ENCODE measurements around the gene INCA1. TPM values are rescaled to one million over a fixed set of nuclear protein-coding genes. Genes with fewer than 3 reads are reported as not detected.
A peak's percentile ranks its signal among the peaks of the same experiment; 100 is the strongest.

The INCA1 gene
- polyA plus RNA-seq, 3 donors = 0.38 to 0.52 (median 0.44) TPM

GRCh38 chr17:4948166-4948930, 49.0 kb downstream of the INCA1 start, which contains the start of gene PFN1:
Gene PFN1, minus strand, starts transcription at chr17:4948530. Its CDS starts 136 bp downstream, at chr17:4948394.
- Histone ChIP-seq H3K4me2 (replicated peaks; ENCODE audit: extremely low read depth, low read length, poor library complexity, severe bottlenecking) (peak within 1 kb of the TSS; percentile 98), H3K27me3 (ENCODE audit: control insufficient read depth in 2 of 2, insufficient read depth in 2 of 2, low read length in 2 of 2) (no peaks in the 10 kb centered on the region), H4K20me1 (ENCODE audit: insufficient read depth, low read length) (peaks cover 51% of the 10 kb centered on the region), H3K36me3 (replicated peaks in 1 of 2; ENCODE audit: control insufficient read depth in 1 of 2, insufficient read depth in 2 of 2, low read length in 2 of 2) (peaks cover 21 to 27% of the 10 kb centered on the region in 2 donors), H3K4me3 (replicated peaks in 1 of 3; ENCODE audit: low read depth in 2 of 3, low read length in 3 of 3) (peak within 1 kb of the TSS; percentile 92 to 95 (median 94)), H3K9ac (ENCODE audit: insufficient read depth, low read length, poor library complexity, severe bottlenecking) (peak within 1 kb of the TSS; percentile 80), H3K79me2 (ENCODE audit: insufficient read depth, low read length) (peaks cover 59% of the 10 kb centered on the region), H3K9me3 (replicated peaks in 1 of 2; ENCODE audit: control insufficient read depth in 1 of 2, insufficient read depth in 1 of 2, low read length in 2 of 2) (no peaks in the 10 kb centered on the region), H3K27ac (ENCODE audit: low read depth in 1 of 2, low read length in 2 of 2) (peak within 1 kb of the TSS; percentile 94), H3K4me1 (ENCODE audit: control insufficient read depth in 1 of 2, insufficient read depth in 2 of 2, low read length in 2 of 2) (peaks cover 50 to 67% of the 10 kb centered on the region in 2 donors), H2AFZ (ENCODE audit: insufficient read depth, low read depth, low read length, poor library complexity, severe bottlenecking) (peak within 1 kb of the TSS; percentile 58)
- intact Hi-C loops (cut with micrococcal nuclease) = loop anchor here (2.0 to 5.0 kb wide), 3 partner anchors 18 to 181 kb away; partner anchors contain the start of genes CHRNE (in 1 of the 2) and SPAG7 (in 1 of the 2)
- DNase-seq = peak; percentile 89 to 95 (median 93)
- H3K9me3 Mint-ChIP-seq = no peaks in the 10 kb centered on the region
- H3K4me3 Mint-ChIP-seq = peak within 1 kb of the TSS; percentile 97 to 99
- peaks cover 51% of the 10 kb centered on the region for H3K4me1 Mint-ChIP-seq
- TF ChIP-seq CTCF (IDR thresholded peaks at IDR 0.05) = no peak
- H3K27ac Mint-ChIP-seq = peak within 1 kb of the TSS; percentile 96 to 99 (median 98)
- under 1% methylated on average over 38 of the region's 59 CpGs for WGBS (ENCODE audit: insufficient coverage)
- H3K27me3 Mint-ChIP-seq (ENCODE audit: low read depth in 3 of 3) = peaks cover 2 to 8% (median 3%) of the 10 kb centered on the region in 3 donors
- H3K36me3 Mint-ChIP-seq = peaks cover 27 to 34% of the 10 kb centered on the region in 2 donors

DNA sequence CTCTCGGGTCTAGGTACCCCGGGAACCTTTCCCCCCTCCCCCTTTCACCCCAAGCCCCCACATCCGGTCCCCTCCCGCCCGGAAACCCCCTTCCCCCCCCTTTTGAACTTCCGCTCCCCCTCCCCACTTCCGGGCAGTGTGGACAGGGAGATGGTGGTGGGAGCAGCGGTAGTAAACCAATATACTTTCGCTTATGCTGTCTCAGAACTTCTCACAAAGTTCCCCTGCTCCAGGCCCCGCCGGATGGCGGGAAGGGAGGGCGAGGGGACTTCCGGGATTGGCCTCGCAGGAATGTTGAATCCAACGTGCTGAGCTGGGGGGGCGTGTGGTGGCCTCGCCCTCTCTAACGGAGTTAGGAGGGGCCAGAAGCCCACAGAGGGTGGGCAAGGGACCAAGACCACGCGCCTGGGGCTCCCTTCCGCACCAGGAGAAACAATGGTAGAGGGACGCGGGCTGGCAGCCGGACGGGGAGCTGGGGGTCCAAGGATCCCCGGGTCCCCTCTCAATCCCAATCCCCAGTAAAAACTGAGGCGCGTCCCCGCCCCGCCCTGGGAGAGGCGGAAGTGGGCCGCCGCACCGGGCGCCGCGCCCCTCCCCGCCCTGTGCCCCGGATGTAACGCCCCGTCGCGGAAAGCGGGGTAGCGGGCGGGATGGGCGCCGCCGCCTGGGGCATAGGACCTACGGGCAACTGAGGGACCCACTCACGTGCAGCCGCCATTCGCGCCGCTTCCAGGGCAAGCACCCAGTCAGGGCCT, 49.7 kb downstream of the INCA1 start:
- H3K4me3 ChIP-seq (replicated peaks in 1 of 3; ENCODE audit: low read depth in 2 of 3, low read length in 3 of 3) = peak overlapping the region; percentile 92 to 95 (median 94)
- H3K27ac Mint-ChIP-seq = peak overlapping the region; percentile 95 to 99 (median 98)
- peaks cover 29 to 34% of the 10 kb centered on the region in 2 donors for H3K36me3 ChIP-seq (replicated peaks in 1 of 2; ENCODE audit: control insufficient read depth in 1 of 2, insufficient read depth in 2 of 2, low read length in 2 of 2)
- peaks cover 2 to 8% (median 3%) of the 10 kb centered on the region in 3 donors for H3K27me3 Mint-ChIP-seq (ENCODE audit: low read depth in 3 of 3)
- peaks cover 57 to 74% of the 10 kb centered on the region in 2 donors for H3K4me1 ChIP-seq (ENCODE audit: control insufficient read depth in 1 of 2, insufficient read depth in 2 of 2, low read length in 2 of 2)
- H3K4me3 Mint-ChIP-seq = peak overlapping the region; percentile 96 to 97
- peaks cover 35 to 42% of the 10 kb centered on the region in 2 donors for H3K36me3 Mint-ChIP-seq
- peak overlapping the region; percentile 58 for H2AFZ ChIP-seq (ENCODE audit: insufficient read depth, low read depth, low read length, poor library complexity, severe bottlenecking)
- peak; percentile 32 to 74 (median 47) for DNase-seq
- H3K9ac ChIP-seq (ENCODE audit: insufficient read depth, low read length, poor library complexity, severe bottlenecking) = peak overlapping the region; percentile 80
- H3K4me1 Mint-ChIP-seq = peaks cover 59% of the 10 kb centered on the region
- under 1% methylated on average over 47 of the region's 56 CpGs for WGBS (ENCODE audit: insufficient coverage)
- H4K20me1 ChIP-seq (ENCODE audit: insufficient read depth, low read length) = peaks cover 58% of the 10 kb centered on the region
- H3K9me3 Mint-ChIP-seq = no peaks in the 10 kb centered on the region
- H3K27ac ChIP-seq (ENCODE audit: low read depth in 1 of 2, low read length in 2 of 2) = peak overlapping the region; percentile 94
- intact Hi-C loops (cut with micrococcal nuclease) = loop anchor here (2.0 to 5.0 kb wide), 3 partner anchors 19 to 180 kb away; partner anchors contain the start of genes CHRNE (in 1 of the 2) and SPAG7 (in 1 of the 2)
- no peaks in the 10 kb centered on the region for H3K9me3 ChIP-seq (replicated peaks in 1 of 2; ENCODE audit: control insufficient read depth in 1 of 2, insufficient read depth in 1 of 2, low read length in 2 of 2)
- peak overlapping the region; percentile 98 for H3K4me2 ChIP-seq (replicated peaks; ENCODE audit: extremely low read depth, low read length, poor library complexity, severe bottlenecking)
- peaks cover 66% of the 10 kb centered on the region for H3K79me2 ChIP-seq (ENCODE audit: insufficient read depth, low read length)
- no peaks in the 10 kb centered on the region for H3K27me3 ChIP-seq (ENCODE audit: control insufficient read depth in 2 of 2, insufficient read depth in 2 of 2, low read length in 2 of 2)
- no peak for TF ChIP-seq CTCF (IDR thresholded peaks at IDR 0.05)

All from CD14-positive monocyte (primary cell).